AG04450 (cell line): Measurements from ENCODE around the gene TMEM176B. TPM values are rescaled to one million over a fixed set of nuclear protein-coding genes. Genes with fewer than 3 reads are reported as not detected.

ENCODE experiments used
- CTCF ChIA-PET: fragments of 300-600, 350-600 bp; formaldehyde crosslinking; extraction: SDS; loops from one replicate; lab custom pipeline; 2022; ENCODE audit warnings: antibody characterized with exemption, inconsistent platforms; lab: Charles Lee
- POLR2A ChIA-PET: fragments of 350-600 bp; formaldehyde crosslinking; extraction: SDS; loops from one replicate; lab custom pipeline; 2021; ENCODE audit warnings: antibody characterized with exemption, inconsistent platforms; lab: Yijun Ruan, JAX
- DNase-seq: peaks from one replicate; pipeline ENCODE4 v3.0.0-alpha.2; 2011; ENCODE audit warnings: low read depth, low spot score
- H3K27ac ChIP-seq: one replicate; pipeline ENCODE4 v1.5.1; 2012; ENCODE audit warnings: low read depth, low read length, control low read depth
- H3K27me3 ChIP-seq: one replicate; pipeline ENCODE4 v1.6.0; 2012; ENCODE audit warnings: low read length; ENCODE audit not compliant: control insufficient read depth, insufficient read depth
- H3K4me3 ChIP-seq: 2 replicates; pipeline ENCODE4 v1.5.1; 2011; ENCODE audit warnings: mild to moderate bottlenecking, low read depth, low read length, control low read depth
- H3K9me3 ChIP-seq: 2 replicates; pipeline ENCODE4 v1.5.1; 2012; ENCODE audit warnings: low read length; ENCODE audit not compliant: control insufficient read depth, insufficient read depth
- polyA plus RNA-seq: library from polyadenylated mRNA; depleted of rRNA; stranded (reverse); fragments of >200 nt; gene quantifications from 2 replicates; pipeline ENCODE4 v1.2.3, GENCODE V29; 2011; rRNA removed
- TF ChIP-seq, protein P1 (sequence below): IDR thresholded peaks from 2 replicates; pipeline ENCODE4 v1.5.1; 2011; ENCODE audit warnings: low read depth, low read length, control low read depth, inconsistent platforms

TMEM176B gene
- polyA plus RNA-seq, 1 experiment, result 2.4 TPM

DNA sequence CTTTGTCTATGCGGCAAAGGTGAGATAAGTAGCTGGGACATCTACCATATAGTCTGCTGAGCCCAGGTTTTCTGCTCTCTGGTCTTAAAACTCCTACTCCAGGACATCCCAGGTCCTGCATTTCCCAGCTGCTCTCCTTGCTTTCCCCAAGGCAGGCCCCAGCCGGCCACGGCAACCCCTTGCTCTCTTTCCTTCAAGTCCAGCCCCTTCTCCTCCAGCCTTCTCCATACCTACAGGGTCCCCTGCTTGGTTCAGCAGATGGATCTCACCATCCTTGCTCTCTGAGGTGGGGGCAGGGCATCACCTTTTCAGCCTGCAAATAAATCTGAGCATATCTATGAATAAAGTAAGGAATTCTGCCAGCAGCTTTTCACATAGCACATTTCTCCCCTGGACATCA is 54.3 kb downstream of the TMEM176B start:
- ChIA-PET POLR2A (no interaction called here), CTCF (no interaction called here)
- H3K27ac ChIP-seq, result no peak overlapping the region
- no peak for DNase-seq
- H3K4me3 ChIP-seq, result no peak overlapping the region
- no peaks in the 10 kb centered on the region; the same call in 1 of the 2 replicates for H3K9me3 ChIP-seq
- TF ChIP-seq, protein P1, sequence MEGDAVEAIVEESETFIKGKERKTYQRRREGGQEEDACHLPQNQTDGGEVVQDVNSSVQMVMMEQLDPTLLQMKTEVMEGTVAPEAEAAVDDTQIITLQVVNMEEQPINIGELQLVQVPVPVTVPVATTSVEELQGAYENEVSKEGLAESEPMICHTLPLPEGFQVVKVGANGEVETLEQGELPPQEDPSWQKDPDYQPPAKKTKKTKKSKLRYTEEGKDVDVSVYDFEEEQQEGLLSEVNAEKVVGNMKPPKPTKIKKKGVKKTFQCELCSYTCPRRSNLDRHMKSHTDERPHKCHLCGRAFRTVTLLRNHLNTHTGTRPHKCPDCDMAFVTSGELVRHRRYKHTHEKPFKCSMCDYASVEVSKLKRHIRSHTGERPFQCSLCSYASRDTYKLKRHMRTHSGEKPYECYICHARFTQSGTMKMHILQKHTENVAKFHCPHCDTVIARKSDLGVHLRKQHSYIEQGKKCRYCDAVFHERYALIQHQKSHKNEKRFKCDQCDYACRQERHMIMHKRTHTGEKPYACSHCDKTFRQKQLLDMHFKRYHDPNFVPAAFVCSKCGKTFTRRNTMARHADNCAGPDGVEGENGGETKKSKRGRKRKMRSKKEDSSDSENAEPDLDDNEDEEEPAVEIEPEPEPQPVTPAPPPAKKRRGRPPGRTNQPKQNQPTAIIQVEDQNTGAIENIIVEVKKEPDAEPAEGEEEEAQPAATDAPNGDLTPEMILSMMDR, result no peak
- H3K27me3 ChIP-seq, result no peaks in the 10 kb centered on the region

DNA sequence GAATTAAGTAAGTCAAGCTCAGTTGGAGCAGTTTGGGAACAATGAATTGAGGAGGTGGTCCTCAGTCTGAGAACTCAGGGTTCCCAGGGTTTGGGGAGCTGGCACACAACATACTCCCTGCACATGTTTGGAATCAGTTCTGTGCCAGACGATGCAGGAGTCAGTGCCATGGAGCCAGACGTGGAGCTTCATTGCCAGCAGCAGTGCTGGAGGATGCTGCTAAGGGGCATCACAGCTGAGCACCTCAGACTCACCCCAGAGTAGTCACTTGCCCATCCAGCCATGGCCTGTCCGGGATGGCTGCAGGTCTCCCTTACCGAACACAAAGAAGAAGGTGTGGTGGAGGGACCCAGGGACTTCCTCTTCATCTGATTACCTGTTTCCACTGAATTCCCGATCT is 55.1 kb downstream of the TMEM176B start:
- Histone ChIP-seq H3K9me3 (no peaks in the 10 kb centered on the region; the same call in 1 of the 2 replicates), H3K27ac (no peak overlapping the region), H3K4me3 (no peak overlapping the region), H3K27me3 (no peaks in the 10 kb centered on the region)
- CTCF ChIA-PET, result no interaction called here
- DNase-seq, result no peak
- POLR2A ChIA-PET, result no interaction called here
- TF ChIP-seq, protein P1, result no peak

DNA sequence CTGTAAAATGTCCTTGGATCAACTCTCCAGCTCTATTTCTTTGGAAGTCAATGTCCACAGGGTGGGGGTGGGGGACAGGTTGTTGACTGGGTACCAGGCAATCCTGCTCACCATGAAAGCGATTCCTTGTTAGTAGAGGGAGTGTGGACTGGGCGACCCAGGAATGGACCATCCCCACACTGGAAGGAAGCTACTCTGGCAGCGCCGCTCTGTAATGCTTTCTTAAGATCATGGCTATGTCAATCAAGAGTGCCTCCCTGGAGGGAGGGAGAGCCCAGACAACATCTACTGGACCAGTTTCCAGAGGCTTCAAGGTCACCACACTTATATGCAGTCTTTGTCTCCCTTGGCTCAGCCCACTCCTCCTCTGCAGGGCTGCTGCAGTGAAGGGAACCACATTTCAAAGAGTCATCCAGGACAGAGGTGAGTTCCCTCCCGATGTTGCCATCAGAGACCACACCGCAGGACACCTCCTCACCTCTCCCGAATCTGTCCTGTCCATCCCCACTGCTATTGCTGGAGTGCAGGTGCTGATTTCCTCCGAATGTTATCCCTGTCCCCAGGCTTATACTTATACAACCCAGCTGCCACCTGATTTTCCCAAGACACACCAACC is 56.0 kb downstream of the TMEM176B start:
- Histone ChIP-seq H3K27ac (no peak overlapping the region), H3K9me3 (no peaks in the 10 kb centered on the region; the same call in 1 of the 2 replicates), H3K27me3 (no peaks in the 10 kb centered on the region), H3K4me3 (no peak overlapping the region)
- POLR2A ChIA-PET, result no interaction called here
- TF ChIP-seq, protein P1, result no peak
- DNase-seq, result no peak
- CTCF ChIA-PET, result interaction anchor here (0.6 kb wide), 1 partner anchor 13 kb away, joined by 10 read pairs; no protein-coding TSS in a partner anchor

DNA sequence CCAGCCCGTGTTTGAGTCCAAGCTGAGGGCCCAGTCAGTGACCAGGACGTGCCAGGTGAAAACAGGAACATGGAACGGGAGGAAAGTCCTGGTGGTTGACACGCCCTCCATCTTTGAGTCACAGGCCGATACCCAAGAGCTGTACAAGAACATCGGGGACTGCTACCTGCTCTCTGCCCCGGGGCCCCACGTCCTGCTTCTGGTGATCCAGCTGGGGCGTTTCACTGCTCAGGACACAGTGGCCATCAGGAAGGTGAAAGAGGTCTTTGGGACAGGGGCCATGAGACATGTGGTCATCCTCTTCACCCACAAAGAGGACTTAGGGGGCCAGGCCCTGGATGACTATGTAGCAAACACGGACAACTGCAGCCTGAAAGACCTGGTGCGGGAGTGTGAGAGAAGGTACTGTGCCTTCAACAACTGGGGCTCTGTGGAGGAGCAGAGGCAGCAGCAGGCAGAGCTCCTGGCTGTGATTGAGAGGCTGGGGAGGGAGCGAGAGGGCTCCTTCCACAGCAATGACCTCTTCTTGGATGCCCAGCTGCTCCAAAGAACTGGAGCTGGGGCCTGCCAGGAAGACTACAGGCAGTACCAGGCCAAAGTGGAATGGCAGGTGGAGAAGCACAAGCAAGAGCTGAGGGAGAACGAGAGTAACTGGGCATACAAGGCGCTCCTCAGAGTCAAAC is 57.7 kb downstream of the TMEM176B start:
- ChIA-PET POLR2A (no interaction called here), CTCF (no interaction called here)
- TF ChIP-seq, protein P1, result no peak
- no peak for DNase-seq
- Histone ChIP-seq H3K27ac (no peak overlapping the region), H3K4me3 (no peak overlapping the region), H3K9me3 (no peaks in the 10 kb centered on the region; the same call in 1 of the 2 replicates), H3K27me3 (no peaks in the 10 kb centered on the region)

Other genes with a start within 250 kb of the TMEM176B start
- gene GIMAP4, start 233.0 kb downstream of the TMEM176B start, polyA plus RNA-seq, result not detected in 2 replicates
- gene GIMAP6, start 168.0 kb downstream of the TMEM176B start, polyA plus RNA-seq, result not detected in 2 replicates
- 0.10 and 0.11 TPM in 2 replicates for gene GIMAP2, start 114.7 kb downstream of the TMEM176B start, polyA plus RNA-seq
- gene GIMAP1, start 83.8 kb downstream of the TMEM176B start, polyA plus RNA-seq, result not detected in 2 replicates
- not detected in 2 replicates for gene GIMAP5, start 62.9 kb downstream of the TMEM176B start, polyA plus RNA-seq
- 1.5 and 1.8 TPM in 2 replicates for gene TMEM176A, start 405 bp upstream of the TMEM176B start, polyA plus RNA-seq
- not detected in 2 replicates for gene AOC1, start 52.2 kb upstream of the TMEM176B start, polyA plus RNA-seq
- gene KCNH2, start 178.0 kb upstream of the TMEM176B start, polyA plus RNA-seq, result 1.3 and 2.0 TPM in 2 replicates
- gene NOS3, start 190.7 kb upstream of the TMEM176B start, polyA plus RNA-seq, result 0.60 and 1.5 TPM in 2 replicates
- 0.02 and 0.06 TPM in 2 replicates for gene ATG9B, start 224.1 kb upstream of the TMEM176B start, polyA plus RNA-seq
- 10.7 and 13.7 TPM in 2 replicates for gene ABCB8, start 228.1 kb upstream of the TMEM176B start, polyA plus RNA-seq
- gene ASIC3, start 248.2 kb upstream of the TMEM176B start, polyA plus RNA-seq, result 0.07 and 0.11 TPM in 2 replicates